T-helper 1 cell treated with Interleukin-12 subunit alpha and Interleukin-12 subunit beta and Interleukin-4 antibody, amounts not matched to agents 30 ng/mL and 1 ng/mL, for 36 hours (primary cell): Measurements from ENCODE around the gene WDR70. TPM values are rescaled to one million over a fixed set of nuclear protein-coding genes. Genes with fewer than 3 reads are reported as not detected.
"Not testable (repeated sequence)": the region's sequence is repeated elsewhere in the genome, so short reads cannot be mapped to it uniquely, and the experiment has no call there.

Experiments used
- intact Hi-C: fragments of 100-400 bp; cut with micrococcal nuclease; formaldehyde crosslinking; loops from one replicate; pipeline ENCODE4 v1.15.1; 2024
- total RNA-seq: library from RNA; stranded (reverse); gene quantifications from 2 replicates; pipeline ENCODE4 v1.2.3, GENCODE V29; 2022

The WDR70 gene
- total RNA-seq, 1 donor from 2014 or later, result 36.2 TPM

- intact Hi-C loops, result no loop called here
These were observed 132.5 kb downstream of the WDR70 start for GRCh38 chr5:37511646-37512045.

GRCh38 chr5:37514946-37515345 is 135.8 kb downstream of the WDR70 start:
- intact Hi-C loops, result no loop called here

DNA sequence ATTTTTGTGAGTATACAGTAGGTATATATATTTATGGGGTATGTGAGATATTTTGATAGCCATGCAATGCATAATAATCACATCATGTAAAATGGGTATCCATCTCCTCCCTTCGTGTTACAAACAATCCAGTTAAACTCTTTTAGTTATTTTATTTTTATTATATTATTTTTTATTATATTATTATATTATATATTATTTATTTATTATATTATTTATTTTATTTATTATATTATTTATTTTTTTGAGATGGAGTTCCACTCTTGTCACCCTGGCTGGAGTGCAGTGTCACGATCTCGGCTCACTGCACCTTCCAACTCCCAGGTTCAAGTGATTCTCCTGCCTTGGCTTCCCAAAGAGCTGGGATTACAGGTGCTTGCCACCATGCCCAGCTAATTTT is 138.6 kb downstream of the WDR70 start:
- intact Hi-C loops, result no loop called here

GRCh38 chr5:37518356-37518755 is 139.2 kb downstream of the WDR70 start:
- intact Hi-C loops, result not testable (repeated sequence)

DNA sequence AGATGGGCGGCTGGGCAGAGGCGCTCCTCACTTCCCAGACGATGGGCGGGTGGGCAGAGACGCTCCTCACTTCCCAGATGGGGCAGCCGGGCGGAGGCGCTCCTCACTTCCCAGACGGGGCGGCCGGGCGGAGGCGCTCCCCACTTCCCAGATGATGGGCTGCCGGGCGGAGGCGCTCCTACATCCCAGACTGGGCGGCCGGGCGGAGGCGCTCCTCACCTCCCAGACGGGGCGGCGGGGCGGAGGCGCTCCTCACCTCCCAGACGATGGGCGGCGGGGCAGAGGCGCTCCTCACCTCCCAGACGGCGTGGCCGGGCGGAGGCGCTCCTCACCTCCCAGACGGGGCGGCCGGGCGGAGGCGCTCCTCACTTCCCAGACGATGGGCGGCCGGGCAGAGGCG is 140.2 kb downstream of the WDR70 start:
- intact Hi-C loops, result no loop called here

DNA sequence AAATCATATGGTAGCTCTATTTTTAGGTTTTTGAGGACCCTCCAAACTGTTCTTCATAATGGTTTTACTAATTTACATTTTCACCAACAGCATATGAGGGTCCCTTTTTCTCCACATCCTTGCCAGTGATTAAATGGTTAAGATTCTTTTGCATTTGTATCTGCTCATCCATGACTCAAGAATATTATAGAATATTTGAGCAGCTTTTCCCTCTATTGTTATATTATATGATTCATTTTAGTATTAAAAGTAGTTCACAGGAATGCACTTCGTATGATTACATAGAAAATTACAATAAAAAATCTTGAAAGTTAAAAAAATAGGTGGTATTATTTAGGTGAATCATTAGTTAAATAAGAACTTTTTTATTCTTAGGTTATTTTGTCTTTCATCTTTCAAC is 140.7 kb downstream of the WDR70 start:
- intact Hi-C loops, result no loop called here

- intact Hi-C loops, result no loop called here
These were observed 141.7 kb downstream of the WDR70 start for GRCh38 chr5:37520811-37521210.

DNA sequence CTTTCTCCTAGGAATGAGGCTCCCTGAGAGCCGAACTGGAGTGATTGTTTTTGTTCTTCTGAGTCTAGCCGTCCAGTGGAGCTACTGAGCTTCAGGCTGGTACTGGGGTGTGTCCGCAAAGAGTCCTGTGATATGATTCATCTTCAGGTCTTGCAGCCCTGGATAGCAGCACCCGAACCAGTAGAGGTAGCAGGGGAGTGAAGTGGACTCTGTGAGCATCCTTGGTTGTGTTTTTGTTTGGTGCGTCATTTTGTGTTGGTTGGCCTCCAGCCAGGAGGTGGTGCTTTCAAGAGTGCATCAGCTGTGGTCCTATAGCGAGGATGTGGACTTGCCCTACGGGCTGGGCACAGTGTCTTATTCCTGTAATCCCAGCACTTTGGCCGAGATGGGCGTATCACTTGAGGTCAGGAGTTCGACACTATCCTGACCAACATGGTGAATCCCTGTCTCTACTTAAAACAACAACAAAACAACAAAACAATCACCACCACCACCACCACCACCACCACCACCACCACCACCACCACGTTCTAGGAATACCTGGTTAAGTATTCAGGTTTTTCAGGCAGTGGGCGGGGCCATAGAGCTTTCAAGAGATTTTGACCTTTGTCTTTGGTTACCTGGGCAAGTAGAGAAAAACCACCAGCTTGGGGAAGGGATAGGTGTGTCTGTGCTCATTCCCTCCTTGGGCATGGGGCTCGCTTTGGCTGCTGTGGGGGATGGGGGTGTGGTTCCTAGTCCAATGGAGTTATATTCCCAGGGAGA is 154.0 kb downstream of the WDR70 start:
- intact Hi-C loops, result no loop called here

- intact Hi-C loops, result no loop called here
These were observed 154.7 kb downstream of the WDR70 start for GRCh38 chr5:37533851-37534250.

- intact Hi-C loops, result no loop called here
These were observed 160.3 kb downstream of the WDR70 start for GRCh38 chr5:37539459-37539858.

- intact Hi-C loops, result no loop called here
These were observed 164.1 kb downstream of the WDR70 start for GRCh38 chr5:37543216-37543615.

GRCh38 chr5:37549411-37549810 is 170.3 kb downstream of the WDR70 start:
- intact Hi-C loops, result no loop called here

- intact Hi-C loops, result no loop called here
These were observed 173.0 kb downstream of the WDR70 start for GRCh38 chr5:37552161-37552560.

DNA sequence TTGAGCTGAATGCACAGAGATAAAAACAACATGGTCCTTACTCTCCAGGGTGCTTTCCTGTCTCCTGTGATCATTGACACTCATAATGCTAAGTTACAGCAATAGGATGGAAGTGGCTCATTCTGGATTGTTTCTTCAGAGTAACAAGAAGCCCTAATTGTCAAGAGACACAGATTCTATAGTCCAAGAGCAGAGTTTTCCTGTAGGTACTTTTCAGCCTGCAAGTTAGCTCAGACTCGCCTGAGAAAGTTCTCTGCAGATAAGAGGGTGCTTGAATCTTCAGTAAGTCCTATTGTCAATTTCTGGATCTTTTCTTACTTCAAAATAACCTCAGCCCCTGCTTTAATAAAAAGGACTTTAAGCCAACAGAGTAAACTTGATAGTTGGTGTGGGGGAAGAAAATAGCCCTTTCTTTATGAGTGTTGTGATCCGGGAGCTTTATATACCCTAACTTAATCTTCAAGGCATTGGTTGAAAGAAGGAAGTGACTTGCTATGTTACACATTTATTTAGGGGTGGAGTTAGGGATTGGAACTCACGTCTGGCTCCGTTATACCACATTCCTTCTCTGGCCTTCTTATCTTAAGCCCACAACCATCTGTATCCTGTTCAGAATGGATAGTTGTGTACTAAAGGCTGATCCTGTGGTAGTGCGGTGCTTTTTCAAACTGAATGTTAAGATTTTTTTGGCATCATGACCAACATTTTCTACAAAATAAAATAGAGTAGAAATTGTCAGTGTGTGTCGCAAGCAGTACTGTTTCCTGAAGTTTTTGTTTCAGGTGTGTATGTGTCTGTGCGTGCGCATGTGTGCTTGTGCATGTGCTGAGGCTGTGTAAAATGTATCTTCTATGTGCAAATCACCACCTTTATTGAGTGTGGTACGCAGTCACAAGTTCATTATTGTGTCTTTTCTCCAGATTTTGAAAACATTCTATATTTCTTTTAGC is 173.9 kb downstream of the WDR70 start:
- intact Hi-C loops, result no loop called here

DNA sequence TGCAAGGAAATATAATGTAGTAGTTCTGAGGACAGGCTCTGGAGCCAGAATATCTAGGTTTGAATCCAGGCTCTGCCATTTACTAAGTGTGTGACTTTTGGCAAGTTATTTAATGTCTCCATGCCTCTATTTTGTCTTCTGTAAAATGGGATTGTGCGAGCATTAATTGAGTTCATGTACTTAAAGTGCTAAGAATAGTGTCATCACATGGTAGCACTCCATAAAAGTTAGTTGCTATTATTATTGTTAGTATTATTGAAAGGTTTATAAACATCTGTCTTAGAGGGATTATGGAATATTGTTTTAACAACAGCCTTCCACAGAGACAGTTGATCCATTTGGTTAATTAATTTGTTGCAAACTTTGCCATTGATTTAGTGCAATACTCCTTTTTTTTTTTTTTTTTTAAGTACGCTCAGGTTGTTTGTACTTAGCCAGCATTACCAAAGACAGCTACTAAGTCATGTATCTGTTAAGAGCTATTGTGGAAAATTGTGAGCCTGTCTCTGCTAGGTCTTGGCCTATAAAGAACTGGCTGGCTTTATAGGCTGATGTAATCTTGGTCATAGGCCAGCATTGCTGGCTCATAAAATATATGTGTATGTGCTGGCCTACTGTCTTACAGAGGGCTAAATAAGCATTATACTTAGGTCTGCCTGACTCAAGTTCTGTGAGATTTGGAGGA is 174.7 kb downstream of the WDR70 start:
- intact Hi-C loops, result no loop called here

DNA sequence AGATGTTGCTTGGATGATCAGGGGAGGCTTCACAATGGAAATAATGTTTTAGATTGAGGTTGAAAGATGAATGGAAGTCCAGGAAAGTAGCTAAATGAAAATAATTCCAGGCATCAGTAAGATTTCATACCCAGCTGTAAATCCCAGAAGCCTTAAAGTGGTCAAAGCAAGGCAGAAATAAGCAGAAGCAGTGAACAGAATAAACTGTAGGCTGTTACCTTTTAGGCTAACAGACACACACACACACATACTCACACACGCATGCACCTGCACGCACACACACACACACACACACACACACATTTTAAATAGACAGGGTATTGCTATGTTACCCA is 175.3 kb downstream of the WDR70 start:
- intact Hi-C loops, result no loop called here

DNA sequence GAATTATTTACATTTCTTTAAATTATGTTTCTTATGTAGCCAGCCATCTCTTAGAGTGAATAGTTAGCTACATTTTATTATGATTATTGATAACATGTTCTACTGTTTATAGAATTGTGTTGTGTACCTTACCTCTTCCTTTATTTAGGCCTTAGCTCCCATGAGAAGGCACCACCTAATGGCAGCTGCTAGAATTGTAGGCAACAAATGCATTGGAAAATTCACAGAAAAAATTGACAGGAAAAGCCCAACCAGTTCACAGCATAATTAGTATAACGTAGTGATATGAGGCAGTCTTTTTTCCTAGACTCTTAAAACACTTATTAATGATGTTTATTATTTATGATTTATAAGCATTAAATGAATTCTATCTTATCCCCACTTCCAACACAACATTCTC is 175.8 kb downstream of the WDR70 start:
- intact Hi-C loops, result loop anchor here (1.0 kb wide), 1 partner anchor 142 kb away; no protein-coding TSS in a partner anchor

- intact Hi-C loops, result no loop called here
These were observed 178.7 kb downstream of the WDR70 start for GRCh38 chr5:37557734-37558293.

DNA sequence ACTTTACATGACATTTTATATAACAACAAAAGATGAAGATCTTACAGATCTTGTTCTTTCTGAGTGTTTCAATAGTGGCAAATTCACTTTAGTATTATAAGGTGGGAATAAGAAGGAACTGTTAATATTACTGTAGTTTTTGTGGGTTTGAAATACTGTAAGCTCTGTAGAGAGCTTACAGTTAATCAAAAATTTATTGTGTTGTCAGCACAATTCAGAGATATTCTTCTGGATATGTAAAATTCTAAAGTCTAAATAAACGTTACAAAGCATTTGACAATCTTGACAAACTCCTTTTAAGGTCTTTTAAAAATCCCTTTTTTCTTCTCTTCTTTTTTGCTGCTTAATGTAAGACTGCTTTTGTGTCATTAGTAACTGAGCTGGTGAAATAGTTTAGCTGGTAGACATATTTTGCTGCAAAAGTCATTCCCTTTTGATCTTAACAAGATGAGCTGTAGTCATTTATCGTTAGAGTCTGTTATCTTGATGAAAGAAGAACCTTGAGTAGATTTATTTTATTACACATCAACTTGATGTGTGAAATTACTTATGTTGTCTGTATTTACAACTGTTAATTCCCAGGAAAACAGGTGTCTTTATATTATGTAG is 186.0 kb downstream of the WDR70 start:
- intact Hi-C loops, result no loop called here

DNA sequence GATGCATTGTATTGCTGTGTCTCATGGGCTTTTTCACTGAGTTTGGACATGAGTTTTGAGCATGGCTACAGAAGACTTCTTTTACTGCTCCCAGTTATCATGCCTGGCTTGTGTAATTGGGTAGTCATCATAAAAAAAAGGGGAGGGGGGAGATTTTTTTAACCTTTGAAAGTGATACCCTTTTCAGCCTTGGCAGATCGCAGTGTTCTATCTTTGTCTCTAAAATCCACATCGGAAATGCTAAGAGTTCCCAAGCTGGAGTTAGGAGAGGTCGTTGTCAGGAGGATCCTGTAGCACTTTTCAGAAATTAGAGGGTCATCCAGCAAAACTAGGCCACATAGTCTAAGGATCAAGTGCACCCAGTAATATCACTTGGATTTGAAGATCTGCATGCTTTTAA is 188.4 kb downstream of the WDR70 start:
- intact Hi-C loops, result no loop called here
